GM18499 (cell line): ENCODE measurements around the gene KRTAP4-3.
"Not testable (repeated sequence)": the region's sequence is repeated elsewhere in the genome, so short reads cannot be mapped to it uniquely, and the experiment has no call there.

Source experiments
- ATAC-seq: cut with Tn5 transposase; IDR thresholded peaks from one replicate; pipeline ENCODE4 v1.9.1; 2021; ENCODE audit warnings: moderate number of reproducible peaks; ENCODE audit not compliant: insufficient read depth, unreplicated experiment

KRTAP4-3 gene

DNA sequence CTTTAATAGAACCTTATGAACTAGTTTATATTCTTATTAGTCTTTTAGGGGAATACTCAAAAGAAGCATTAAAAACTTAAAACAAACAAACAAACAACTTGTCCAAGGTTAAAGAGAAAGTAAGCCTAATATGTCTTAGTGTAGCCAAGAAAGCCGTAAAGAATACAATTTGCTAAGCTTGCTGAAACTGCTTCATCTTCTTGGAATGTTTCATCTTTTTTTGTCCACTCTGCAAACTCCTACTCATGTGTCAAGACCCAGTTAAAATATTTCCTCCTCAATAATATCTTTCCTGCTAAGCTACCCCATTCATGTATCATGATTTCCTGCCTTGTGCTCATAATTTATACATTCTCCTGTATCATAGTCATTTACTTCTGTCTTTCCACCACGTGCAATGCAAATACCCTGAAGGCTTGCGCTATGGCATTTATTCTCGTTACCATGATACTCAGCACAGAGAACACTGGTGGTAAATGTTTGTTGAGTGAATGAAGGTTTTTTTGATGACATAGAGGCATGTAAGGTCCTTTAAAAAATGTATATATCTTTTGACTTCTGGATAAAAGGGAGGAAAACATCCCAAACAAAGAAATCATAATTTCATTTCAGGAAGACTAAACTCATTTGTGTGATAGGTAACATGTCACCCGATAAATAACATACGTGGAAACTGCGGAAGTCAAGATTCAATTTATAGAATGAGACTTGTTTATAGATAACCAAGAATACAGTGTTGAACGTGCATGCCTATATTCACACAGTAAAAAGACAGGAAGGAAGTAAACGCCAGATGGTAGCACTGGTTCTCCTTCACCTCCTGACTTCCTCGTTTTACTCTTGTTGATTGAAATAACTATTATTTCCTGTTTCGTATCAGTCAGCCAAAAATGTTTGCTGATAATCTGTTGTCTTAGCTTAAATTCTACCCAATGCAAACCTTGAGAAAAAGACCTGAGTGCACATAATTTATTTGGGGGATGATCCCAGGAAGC is 48.0 kb downstream of the KRTAP4-3 start:
- ATAC-seq = not testable (repeated sequence)

DNA sequence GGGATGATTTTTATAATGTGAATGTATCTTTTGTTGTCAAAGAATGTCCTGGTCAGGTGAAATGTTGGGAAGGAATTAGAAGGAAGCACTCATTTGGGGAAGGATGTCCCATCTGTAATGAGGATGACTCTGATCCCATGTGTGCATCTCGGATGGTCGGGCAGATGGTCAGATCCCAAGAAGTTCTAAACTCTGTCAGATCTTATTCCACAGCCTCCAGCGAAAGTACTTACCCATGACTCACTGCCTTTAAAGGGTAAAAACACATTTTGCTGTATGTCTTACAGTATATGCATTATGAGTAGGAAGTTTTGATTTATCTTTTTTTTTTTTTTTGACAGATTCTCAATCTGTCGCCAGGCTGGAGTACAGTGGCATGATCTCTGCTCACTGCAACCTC is 49.3 kb downstream of the KRTAP4-3 start:
- no peak for ATAC-seq

DNA sequence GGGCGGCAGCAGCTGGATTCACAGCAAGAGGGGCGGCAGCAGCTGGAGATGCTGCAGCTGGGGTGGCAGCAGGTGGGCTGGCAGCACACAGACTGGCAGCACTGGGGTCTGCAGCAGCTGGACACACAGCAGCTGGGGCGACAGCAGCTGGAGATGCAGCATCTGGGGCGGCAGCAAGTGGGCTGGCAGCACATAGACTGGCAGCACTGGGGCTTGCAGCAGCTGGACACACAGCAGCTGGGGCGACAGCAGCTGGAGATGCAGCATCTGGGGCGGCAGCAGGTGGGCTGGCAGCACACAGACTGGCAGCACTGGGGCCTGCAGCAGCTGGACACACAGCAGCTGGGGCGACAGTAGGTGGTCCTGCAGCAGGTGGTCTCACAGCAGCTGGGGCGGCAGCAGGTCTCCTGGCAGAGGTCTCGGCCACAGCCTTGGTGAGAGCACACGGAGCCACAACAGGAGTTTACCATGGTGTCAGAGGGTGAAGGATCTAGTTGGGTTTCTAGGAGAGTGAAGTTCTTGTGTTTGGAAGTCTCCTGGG is 50.1 kb downstream of the KRTAP4-3 start, which contains the start of gene KRTAP4-11:
KRTAP4-11 (minus strand) TSS at position 528 of the 541 bp plus-strand sequence; CDS start at position 470, 58 bp downstream.
- ATAC-seq = not testable (repeated sequence)
